ENCODE data around the gene ADCY2.

The ADCY2 gene

DNA sequence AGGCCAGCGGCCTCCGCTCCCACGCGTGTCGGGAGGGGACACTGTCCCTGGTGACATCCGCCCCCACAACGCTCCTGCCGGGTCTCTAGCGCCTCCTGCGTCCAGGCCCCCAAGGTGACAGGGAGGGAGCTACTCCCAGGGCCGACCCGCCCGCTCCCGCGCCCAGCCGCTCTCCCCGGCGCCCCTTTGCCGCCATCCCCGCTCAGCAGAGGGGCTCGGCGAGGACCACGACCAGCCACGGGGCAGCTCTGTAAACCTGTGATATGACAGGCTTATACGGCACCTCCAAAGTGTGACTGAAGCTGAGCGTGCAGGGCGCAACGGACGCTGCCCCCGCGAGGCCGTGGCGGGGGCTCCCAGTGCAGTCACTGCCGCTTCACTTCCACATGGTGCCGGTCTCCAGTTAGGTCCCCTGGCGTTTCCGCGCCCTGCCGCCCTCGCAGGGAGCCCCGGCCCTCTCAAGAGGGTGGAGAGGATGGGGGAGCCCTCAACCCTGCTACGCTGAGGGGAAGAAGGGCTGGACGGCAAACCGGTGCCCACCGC is 978 bp upstream of the ADCY2 start:
- TF ChIP-seq, protein P1, sequence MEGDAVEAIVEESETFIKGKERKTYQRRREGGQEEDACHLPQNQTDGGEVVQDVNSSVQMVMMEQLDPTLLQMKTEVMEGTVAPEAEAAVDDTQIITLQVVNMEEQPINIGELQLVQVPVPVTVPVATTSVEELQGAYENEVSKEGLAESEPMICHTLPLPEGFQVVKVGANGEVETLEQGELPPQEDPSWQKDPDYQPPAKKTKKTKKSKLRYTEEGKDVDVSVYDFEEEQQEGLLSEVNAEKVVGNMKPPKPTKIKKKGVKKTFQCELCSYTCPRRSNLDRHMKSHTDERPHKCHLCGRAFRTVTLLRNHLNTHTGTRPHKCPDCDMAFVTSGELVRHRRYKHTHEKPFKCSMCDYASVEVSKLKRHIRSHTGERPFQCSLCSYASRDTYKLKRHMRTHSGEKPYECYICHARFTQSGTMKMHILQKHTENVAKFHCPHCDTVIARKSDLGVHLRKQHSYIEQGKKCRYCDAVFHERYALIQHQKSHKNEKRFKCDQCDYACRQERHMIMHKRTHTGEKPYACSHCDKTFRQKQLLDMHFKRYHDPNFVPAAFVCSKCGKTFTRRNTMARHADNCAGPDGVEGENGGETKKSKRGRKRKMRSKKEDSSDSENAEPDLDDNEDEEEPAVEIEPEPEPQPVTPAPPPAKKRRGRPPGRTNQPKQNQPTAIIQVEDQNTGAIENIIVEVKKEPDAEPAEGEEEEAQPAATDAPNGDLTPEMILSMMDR (IDR thresholded peaks at IDR 0.05; ENCODE audit: low read length, missing control alignments) = no peak

DNA sequence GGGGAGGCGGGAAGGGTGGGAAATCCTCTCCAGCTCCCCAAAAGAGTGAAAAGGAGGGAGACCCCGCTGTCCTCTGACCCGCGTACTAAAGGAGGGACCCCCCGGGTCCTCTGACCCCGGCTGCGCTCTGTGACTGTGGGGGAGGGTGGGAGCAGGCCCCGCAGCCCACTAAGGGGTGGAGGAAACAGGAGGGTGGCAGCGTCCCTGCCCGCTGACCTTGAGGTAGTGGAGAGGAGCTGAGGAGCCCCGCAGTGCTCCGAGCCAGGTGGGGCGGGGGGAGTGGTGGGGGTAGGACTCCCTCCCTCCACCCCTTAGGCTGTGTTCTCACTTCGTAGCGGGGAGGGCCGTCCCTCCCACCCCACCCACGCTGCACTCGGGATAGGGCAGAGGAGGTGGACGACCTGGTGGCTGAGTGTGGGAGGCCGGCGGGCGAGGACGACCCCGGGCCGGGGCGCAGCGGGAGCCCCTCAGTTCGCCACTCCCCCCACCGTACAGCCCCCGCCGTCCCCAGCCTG is 449 bp upstream of the ADCY2 start:
- DNase-seq (ENCODE audit: low read depth) = no peak
- TF ChIP-seq, protein P1 (IDR thresholded peaks at IDR 0.05; ENCODE audit: low read length, missing control alignments) = no peak
- no peak overlapping the region for H3K4me3 ChIP-seq (replicated peaks; ENCODE audit: low read depth, low read length)

More for the DNA sequence above, 978 bp upstream of the ADCY2 start:
- H3K4me3 ChIP-seq (replicated peaks; ENCODE audit: low read depth, low read length) = no peak overlapping the region
- no peak for DNase-seq (ENCODE audit: low read depth)

DNA sequence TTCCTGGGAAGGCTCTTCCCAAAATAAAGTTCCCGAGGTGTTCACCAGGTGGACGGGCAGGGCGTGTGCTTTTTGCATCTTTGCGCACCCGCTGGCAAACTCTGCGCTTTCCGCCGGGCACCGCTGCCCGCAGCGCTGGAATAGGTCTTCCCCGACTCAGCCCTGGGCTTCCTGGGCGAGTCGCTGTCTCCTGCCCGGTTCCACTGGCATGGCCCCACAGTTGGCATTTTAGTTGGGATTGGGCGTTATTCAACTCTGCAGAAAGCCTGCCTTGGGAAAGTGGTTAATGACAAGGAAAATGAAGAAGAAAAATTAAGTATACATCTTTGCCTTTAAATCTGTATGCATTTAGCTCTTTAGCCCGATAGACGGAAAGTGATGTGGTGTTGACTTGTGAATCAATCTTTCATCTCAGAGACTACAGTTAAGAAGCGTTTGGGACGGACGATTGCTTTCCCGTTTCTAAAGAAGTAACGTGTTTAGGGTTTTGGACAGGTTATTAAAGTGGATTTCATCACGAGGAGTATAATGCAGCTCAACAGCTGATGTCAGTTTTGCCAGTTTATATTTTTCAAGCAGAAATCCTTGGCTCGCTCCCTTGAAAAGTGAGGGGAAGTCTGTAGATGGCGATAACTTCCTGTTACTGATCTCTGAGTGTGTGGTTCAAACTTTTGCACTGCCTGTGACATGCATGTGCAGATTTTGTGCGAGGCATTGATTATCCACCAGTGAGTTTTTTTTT is 946 bp downstream of the ADCY2 start:
- no peak overlapping the region for H3K4me3 ChIP-seq (replicated peaks; ENCODE audit: low read depth, low read length)
- DNase-seq (ENCODE audit: low read depth) = no peak
- TF ChIP-seq, protein P1 (IDR thresholded peaks at IDR 0.05; ENCODE audit: low read length, missing control alignments) = no peak

DNA sequence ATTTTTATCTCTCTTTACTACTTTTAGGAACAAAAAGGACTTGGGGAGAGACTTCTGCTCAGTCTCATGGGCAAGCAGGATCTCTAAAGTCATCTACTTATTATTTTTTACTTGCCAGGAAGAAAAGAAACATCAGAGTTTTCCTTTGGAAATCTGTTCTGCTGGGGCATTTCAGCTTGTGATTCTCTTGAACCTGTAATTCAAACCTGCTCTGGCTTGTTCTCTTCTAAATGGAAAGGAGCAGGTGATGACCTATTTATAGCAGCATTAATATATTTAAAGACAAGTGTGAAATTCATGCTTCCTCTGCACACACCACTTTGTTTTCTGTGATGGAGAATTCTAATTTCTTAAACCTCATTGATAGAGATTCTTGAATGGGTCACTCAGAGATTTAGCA is 2.0 kb downstream of the ADCY2 start:
- H3K4me3 ChIP-seq (replicated peaks; ENCODE audit: low read depth, low read length) = no peak overlapping the region
- TF ChIP-seq, protein P1 (IDR thresholded peaks at IDR 0.05; ENCODE audit: low read length, missing control alignments) = no peak
- no peak for DNase-seq (ENCODE audit: low read depth)

DNA sequence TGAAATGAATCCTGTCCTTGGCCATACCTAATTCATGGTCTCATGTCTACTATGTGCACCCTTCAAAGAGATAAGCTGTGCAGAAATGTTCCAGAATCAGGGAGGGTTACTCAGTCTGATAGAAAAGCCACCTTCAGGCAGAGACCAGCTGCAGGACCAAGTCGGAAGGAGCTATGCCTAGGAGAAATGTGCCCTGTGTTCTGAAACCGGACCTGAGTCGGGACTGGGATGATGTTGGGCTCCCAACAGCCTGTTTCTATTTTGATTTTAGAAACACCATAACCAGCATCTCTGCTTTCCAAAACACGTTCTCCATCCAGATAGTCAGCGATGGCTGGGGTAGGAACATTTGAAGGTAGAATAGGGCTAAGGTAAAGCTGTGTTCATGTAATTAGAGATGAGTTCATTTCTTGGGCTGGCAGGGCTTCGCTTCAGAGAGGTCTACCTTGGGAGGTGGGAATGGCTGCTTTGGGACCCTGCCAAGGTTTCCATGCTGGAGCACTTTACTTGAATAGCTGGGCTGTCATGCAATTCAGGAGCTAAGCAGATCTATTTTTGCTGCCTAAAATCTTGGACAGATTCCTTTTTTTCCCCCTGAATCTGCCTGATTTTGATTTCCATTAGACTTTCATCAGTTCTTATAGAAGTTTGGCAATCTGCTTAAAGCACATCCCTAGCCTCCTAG is 2.8 kb downstream of the ADCY2 start:
- no peak for DNase-seq (ENCODE audit: low read depth)
- no peak overlapping the region for H3K4me3 ChIP-seq (replicated peaks; ENCODE audit: low read depth, low read length)
- TF ChIP-seq, protein P1 (IDR thresholded peaks at IDR 0.05; ENCODE audit: low read length, missing control alignments) = no peak

DNA sequence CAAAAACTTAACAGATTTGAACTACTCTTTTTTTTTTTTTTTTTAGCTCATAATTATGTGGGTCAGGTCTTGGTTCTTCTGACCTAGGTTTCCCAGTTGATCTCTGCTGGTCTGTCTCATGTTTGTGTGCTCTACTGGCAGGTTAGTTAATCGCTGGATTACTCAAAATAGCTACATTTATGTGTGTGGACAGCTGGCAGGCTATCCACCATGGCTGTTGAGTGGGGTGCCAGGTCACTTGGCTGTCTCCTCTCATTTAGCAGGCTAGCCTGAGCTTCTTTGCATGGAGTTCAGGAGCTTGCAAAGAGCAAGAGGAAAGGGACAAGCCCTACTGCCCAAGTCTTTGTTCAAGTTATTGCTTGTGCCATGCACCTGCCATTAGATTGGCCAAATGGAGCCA is 9.3 kb downstream of the ADCY2 start:
- DNase-seq (ENCODE audit: low read depth) = no peak
- TF ChIP-seq, protein P1 (IDR thresholded peaks at IDR 0.05; ENCODE audit: low read length, missing control alignments) = no peak
- no peak overlapping the region for H3K4me3 ChIP-seq (replicated peaks; ENCODE audit: low read depth, low read length)
